Limb (tissue), 2 donors: ENCODE measurements around the gene RIN1.

ENCODE experiments used
- DNase-seq, 2 donors: peaks; one replicate each; pipeline ENCODE4 v3.0.0-alpha.2; 2016; ENCODE audit errors: extremely low spot score in 2 of 2

Gene RIN1

DNA sequence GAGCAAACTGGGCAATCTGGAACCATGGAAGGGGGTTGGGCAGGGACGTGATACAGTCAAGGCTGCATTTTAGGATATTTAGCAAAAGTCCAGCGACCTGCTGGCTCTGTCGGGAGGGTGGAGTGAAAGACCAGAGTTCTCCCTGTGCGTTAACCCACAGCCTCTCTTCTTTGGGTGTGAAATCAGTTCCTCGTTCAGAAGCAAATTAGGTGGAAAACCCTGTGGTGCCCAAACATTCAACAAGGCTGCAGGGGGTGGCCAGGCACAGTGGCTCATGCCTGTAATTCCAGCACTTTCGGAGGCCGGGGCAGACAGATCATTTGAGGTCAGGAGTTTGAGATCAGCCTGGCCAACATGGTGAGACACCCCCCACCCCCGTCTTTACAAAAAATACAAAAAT is 38.6 kb downstream of the RIN1 start:
- no peak for DNase-seq

DNA sequence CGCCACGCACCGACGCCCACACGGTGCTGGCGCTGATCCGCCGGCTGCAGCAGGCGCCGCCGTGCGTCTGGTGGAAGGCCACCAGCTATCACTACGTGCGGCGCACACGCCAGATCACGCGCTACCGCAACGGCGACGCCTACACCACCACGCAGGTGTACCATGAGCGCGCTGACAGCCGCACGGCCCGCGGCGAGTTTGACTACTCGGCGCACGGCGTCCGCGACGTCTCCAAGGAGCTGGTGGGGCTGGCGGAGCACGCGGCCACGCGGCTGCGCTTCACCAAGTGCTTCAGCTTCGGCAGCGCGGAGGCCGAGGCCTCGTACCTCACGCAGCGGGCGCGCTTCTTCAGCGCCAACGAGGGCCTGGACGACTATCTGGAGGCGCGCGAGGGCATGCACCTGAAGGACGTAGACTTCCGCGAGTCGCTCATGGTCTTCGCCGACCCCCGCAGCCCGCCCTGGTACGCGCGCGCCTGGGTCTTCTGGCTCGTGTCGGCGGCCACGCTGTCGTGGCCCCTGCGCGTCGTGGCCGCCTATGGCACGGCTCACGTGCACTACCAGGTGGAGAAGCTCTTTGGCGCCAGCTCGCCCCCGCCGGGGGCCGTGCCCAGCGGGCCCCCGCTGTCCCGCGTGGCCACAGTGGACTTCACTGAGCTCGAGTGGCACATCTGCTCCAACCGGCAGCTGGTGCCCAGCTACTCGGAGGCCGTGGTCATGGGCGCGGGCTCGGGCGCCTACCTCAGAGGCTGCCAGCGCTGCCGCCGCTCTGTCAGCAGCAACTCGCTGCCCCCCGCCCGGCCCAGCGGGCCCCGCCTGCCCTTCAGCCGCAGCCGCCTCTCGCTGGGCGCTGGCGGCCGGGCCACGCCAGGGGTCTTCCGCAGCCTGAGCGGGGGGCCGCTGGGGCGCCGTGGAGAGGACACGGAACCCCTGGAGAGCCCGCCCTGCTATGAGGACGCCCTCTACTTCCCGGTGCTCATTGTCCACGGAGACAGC is 41.3 kb downstream of the RIN1 start:
- DNase-seq: no peak

DNA sequence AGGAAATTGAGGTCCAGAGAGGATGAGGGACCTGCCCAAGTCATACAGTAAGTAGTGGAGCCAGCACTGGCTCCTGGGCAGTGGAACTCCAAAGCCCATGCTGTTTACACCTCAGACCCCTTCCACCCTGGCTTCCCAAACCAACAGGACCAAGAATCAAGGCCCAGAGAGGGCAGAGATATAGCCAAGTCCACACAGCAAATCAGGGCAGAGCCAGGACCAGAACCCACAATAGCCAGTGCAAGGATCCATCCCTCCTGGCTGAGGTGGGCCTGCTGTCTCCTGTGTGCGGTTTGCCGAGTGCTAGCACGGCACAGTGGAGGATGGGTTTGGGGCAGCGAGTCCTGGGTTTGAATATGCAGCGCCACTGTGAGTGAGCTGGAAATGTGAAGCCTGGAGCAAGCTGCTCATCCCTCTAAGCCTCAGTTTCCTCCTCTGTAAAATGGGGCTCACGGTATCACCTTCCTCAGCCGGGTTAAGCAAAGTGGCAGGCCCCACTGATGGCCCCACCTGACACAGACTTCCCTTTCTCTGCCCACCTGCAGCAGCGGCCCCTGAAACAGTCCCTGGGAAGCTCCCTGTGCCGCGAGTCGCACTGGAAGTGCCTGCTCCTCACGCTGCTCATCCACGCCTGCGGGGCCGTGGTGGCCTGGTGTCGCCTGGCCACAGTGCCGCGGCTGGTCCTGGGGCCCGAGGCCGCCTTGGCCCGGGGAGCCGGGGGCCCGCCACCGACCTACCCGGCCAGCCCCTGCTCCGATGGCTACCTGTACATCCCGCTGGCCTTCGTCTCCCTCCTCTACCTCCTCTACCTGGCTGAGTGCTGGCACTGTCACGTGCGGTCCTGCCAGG is 42.2 kb downstream of the RIN1 start:
- no peak for DNase-seq

DNA sequence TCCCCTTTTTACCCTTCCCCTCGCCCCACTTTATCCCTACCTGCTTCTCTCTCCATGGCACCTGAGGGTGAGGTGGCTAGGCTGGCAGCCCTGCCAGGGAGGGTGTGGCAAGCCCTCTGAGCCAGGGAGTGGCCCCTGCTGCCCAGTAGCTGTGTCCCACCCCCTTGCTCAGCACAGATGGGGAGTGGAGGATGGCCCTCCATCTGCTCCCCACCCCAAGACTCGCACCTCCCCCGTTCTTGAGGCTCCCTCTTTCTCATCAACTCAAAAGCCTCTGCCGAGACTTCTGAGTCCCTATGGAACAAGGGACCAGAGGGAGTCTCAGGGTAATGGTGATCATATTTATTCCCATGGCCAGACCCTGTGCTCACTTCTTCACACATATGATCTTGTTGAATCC is 42.9 kb downstream of the RIN1 start:
- no peak for DNase-seq

DNA sequence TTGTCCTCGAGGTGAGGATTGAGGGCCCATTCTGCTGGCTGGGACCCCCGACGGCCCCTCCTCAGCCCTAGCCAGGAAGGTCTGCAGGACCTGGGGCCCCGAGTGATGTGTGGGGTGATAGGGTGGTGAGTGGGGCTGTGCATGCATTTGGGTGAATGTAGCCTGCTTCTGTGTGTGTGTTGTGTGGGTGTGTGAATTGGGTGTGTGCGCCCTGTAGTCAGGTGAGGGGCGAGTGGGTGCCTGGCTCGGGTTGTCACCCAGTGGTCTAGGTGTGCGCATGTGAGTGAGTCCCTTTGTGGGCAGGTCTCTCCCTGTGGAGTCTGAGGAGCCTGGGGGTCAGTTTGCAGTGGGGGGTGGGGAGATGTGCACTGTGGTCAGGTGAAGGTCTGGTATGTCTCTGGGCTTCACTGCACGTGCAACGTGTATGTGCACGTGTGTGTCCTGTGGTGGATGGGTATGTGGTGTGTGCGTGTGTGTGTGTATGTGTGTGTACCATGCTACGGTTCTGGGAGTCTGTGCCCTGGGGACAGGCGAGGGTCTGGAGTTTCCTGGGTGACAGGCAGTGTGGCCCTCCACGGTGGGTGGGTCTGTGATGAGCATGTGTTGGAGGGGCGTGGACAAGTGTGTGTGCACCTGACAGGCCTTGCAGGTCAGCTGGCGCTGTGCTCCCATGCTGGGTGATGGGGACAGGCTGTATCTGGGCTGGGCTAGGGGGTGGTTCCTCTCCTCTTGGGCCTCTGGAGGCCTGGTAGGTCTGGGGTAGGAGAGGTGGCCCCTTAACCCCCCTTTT is 43.5 kb downstream of the RIN1 start:
- no peak for DNase-seq

DNA sequence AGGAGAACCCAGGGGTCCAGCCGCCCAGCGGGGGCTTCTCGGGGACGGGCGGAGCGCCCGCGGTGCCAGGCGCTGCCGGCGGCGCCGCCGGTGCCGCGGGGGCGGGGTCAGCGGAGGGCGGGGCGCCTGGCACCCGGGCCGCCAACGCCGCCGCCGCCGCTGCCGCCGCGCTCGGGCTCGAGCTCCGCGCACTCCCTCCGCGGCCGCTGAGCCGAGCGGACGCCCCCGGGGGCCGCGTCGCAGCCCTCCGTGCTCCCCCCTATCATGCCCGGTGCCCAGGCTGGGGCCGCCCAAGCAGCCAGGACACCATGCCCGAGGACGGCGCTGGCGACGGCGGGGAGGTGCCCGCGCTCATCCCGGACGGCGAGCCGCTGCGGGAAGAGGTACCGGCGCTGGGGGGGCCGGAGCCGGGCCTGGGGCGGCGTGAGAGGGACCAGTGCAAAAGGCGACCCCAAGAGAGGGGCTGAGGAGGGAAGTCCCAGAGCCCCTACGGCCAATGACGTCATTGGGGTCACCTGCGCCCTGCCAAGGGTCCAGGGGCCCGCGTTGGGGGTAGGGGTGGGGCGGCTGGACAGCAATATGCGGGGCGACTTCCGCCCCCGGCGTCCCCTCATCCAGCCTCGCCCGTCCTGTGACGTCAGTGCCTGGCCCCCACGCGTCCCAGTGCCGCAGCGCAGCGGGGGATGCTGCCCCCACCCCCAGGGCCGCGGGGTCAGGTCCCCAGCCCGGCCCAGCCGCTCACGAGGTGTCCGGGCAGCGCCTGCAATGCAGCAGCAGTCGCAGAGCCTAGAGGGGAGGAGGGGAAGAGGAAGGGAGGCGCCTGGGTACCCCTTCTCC is 44.3 kb downstream of the RIN1 start, which contains the start of gene TMEM151A:
Gene TMEM151A (plus strand): TSS at position 189 of the 837 bp plus-strand sequence. CDS start 120 bp downstream, at position 309.
- DNase-seq: no peak

DNA sequence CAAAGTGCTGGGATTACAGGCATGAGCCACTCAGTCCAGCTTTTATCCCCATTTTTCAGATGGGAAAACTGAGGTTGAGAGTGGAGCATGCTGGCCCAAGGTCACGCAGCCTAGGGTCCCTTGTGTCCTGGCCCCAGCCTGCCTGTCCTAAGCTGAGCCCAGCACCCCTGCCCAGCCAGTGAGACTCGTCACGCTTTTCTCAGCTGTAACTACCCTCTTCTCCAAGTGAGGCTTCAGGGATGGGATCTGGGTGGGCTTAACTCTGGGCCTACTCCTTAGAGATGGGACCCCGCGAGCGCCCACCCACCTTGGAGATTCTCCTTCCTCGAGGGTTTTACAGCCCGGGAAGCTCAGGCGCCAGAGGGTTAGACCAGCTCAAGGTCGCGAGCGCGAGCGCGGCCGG is 44.9 kb downstream of the RIN1 start:
- DNase-seq: no peak

DNA sequence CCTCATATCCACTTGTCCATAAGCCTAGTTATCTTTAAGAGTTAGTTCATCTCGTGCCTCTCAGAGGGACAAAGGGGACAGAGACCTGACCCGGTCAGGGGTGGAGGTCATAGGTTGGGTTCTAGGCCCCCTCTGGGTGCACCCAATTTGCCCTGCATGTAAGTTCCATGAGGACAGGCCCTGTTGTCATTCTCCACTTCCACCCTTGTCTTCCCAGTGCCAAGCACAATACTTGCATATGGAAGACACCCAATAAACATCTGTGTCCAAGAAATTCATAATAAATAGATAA is 46.0 kb downstream of the RIN1 start:
- DNase-seq: no peak

DNA sequence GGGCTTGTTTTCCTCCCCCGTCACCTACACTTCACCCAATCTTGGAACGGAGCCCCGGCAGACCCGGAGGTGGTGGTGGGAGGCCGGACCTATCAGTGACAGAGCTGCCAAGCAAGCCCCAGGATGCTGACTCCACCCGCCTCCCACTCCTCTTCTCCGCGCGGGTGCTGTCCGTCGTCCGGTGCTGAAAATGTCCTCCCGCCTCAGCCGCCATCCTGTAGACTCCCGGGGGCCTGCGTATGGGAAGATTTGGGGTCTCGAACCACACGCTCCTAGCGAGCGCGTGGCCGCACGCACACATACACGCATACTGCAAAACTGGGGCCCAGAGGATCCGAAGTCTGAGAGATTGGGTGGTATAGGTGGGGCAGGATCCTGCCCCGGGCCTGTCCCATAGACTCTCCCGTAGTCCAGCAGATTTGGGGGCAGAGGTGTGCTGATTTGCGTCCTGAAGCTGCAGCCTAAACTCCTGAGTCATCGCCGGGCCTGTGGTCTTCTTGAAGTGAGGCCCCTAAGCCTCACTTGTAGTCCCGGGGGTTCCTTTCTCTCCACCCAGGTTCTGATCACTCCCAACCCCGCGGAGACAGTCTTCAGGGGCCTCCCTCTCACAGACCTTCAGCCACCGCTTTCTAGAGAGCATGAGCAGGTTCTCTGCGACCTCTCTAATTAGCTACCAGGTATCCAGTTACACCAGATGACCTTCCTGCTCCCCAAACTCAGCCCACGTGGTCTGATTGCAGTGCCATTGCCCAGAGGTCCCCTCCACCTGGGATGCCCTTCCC is 46.5 kb downstream of the RIN1 start:
- DNase-seq: peak; percentile 83 to 91

DNA sequence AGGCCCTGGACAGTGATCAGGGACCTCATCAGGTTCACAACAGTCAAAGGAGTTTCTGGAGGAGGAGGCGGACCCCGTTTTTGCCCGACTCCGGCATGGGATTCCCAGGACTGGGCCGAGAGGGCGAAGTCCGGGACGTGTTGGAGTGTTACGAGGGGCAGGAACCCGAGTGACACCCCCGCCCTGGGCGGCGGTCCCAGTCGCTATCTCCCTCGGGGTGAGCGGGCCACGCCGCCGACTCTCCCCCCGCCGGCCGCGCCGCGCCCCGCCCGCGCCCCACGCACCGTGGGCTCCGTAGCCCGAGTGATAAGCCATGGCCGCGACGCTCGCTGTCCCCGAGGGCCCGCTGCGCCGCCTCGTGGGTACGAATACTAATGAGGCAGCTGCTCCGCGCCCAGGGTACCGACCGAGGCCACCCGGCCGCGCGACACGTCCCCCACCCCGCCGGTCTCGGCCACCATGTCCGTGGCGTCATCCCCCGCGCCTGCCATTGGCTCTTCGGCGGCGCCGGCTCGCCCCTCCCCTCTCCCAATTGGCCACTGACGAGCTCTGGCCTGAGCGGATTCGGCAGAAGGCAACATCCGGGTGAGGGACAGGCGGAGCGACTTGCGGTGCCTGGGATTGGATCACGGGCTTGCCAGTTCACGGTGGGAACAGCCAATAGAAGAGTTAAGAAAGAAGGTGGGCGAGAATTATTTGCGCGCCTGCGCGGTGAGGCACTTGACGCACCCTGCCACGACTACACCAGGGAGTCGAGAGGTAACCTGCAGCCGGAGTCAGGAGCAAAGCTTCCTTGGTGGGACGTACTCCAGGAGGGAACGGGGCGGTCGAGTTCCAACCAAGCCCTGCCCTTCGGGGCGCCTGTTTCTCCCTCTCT is 47.3 kb downstream of the RIN1 start, which contains the start of gene YIF1A:
Gene YIF1A (minus strand): TSS at position 473 of the 877 bp plus-strand sequence. CDS start 158 bp downstream, at position 315.
- peak; percentile 98 to 99 for DNase-seq

DNA sequence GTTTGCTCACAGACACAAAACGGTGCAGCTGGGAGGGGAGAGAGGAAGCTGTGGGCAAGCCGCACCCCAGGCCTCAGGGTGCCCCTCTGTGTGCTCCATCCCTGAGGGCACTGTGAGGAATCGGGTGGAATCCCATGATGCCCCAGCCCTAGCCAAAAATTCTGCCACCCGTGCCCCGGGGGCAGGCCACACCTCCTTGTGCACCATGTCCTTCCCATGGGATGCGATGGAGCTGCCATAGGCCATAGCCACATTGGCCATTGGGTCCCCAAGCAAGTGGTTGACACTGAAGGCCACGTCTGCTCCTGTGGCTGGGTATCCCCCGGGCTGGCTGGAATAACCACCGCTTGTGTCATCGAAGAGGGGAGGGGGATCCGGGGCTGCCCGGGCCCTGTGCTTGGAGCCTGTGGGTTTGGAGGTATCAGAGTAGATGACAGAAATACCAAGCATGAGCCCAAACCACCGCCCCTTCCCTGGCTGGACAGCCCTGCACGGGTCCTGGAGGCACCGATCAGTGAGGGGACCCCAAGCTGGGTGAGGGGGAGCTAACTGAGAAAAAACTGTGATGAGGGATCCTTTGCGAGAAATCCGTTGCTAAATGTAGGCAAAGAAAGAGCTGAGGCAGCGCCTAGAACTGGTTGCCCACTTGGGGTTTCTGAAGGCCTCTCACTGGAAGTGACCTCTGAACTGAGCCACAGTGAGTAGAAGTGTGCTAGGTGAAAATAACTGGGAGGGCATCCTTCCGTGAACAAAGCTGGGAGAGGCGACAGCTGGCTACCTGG is 48.2 kb downstream of the RIN1 start:
- no peak for DNase-seq

DNA sequence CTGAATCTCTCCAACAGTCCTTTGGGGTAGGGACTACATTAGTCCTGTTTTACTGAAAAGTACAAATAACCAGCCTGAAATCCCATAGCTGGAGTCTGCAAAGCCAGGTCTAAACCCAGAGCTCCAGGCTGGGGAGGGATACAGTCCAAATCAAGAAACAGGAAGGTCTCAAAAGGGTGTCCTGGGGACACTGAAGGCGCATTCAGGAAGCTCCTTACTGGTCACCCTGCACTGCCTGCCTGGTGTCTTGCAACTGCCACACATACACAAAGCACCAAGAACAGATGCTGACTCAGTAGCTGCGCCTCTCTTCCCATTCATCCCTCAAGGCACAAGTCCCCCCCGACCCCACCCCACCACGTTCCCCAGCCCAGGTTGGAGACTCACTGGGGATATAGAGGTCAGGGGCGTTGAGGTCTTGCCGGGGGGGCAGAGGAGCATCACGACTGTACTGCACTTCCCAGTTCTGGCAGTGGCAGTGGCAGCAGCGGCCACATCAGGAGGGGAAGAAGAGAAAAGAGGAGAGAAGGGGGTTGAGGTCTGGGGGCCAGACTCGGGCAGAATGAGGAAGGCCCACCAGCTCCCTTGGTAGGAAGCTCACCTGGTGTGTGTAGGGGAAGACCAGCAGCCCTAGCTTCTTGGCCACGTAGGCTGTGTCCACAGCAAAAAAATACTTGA is 48.9 kb downstream of the RIN1 start:
- no peak for DNase-seq

DNA sequence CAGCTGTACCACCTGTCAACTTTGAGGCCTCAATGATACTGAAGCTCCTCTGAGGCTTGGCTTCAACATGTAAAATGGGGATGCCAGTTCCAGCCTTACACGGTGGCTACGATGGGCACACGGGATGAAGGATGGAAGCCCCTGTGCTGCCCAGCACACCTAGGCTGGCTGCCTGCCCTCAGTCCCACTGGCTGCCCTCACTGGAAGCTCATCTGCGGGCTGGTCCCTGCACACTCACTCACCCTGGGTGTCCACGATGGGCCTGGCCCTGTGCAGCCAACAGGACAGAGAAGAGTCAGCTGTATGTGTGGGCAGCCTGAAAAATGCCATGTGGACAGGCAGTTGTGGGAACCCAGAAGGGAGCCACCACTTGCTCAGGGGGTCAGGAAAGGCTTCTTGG is 49.5 kb downstream of the RIN1 start:
- no peak for DNase-seq

DNA sequence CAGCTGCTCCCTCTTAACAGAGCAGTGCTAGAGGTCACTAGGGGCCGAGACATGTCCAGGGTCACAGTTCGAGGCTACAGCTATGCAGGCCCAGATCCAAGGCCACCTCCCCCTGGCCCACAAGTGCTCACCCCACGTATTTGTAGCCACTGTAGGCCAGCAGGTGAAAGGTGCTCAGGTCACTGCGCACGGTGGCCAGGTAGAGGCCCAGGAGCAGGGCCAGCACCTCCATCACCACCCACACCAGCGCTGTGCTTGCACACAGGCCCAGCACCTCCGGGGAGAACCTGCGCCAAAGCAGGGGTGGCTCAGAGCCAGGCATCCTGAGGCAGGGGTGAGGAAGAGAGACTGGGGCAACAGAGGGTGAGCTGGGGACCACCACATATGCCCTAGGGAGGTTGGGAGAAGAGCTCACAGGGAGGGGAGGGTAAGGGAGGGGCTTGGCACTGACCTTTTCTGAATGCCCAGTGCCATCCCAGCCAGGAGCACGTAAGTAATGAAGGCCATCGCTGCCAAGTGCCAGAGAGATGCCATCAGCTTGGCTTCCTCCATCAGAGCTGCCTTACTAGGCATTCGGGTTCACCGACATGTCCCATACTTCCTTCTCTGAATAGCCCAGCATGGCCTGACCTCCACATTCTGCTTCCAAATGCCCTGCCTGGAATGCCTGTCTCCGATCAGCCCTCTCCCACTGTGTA is 50.8 kb downstream of the RIN1 start:
- DNase-seq: peak in 1 of 2 donors; percentile 25

DNA sequence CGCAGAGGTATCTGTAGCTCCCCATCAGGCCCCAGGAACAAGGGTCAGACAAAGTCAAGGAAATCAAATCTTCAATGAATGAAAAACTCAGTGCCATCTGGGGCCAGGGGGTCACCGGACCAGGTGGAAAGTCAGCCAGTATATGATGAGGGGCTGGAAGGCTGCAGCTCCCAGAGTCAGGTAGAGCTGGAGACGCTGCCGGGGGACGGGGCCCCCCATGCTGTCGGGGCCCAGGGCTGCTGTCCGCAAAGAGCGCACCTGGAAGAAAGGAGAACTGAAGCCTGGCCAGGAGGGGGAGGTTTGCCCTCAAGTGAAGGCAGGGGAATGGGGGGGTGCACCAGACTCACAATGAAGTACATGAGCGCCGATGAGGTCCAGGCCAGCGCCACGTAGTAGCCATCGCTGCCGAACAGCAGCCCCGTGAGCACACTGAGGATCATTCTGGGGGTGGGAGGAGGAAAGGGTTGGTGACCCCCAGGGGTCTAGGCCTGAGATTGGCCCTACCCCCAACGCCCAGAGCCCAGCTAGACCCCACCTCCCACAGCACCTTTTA is 51.6 kb downstream of the RIN1 start:
- DNase-seq: no peak

DNA sequence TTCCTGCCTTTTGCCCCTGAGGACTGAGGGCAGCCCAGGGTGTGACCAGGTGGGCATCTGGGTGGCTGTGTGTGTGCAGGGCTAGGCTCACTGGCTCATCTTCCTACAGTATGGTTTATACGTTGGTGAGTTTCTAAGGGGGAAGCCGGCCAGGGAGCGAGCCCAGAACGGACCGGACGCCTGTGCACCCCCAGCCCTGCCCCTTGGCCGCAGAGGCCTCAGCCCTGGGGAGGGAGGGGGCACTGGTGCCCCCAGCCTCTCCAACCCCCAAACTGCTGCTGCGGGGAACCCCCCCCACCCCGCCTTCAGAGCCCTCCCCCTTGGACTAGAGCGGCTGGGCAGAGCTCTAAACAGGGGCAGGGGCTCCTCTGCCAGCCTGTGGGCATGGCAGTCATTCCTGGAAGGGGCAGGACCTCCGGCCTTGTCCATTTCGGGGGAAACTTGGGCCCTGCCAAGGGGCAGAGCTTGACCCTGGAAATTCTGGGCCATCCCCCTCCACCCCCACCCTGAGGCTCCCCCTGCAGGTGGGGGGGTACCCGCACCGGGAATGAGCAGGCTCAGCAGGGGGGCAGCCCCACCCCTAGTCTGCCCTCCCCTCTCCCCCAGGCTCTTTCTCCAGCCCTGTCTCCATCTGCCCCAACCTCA is 52.7 kb downstream of the RIN1 start:
- DNase-seq: no peak
